Parathyroid adenoma (tissue), 2 donors: Measurements from ENCODE around the gene PRRT3.
A peak's percentile ranks its signal among the peaks of the same experiment; 100 is the strongest.

Experiments
- H2AFZ ChIP-seq: fragments of 300-600 bp; sonication (generic); one replicate; pipeline ENCODE4 v1.7.0; 2017; ENCODE audit warnings: antibody characterized with exemption, mild to moderate bottlenecking
- H3K27ac ChIP-seq: fragments of 300-600 bp; sonication (generic); one replicate; pipeline ENCODE4 v1.7.0; 2017
- H3K27me3 ChIP-seq: fragments of 300-600 bp; sonication (generic); one replicate; pipeline ENCODE4 v1.7.0; 2017; ENCODE audit warnings: low read length; ENCODE audit not compliant: control insufficient read depth, insufficient read depth
- H3K36me3 ChIP-seq: fragments of 300-600 bp; sonication (generic); one replicate; pipeline ENCODE4 v1.7.0; 2017; ENCODE audit warnings: low read length; ENCODE audit not compliant: control insufficient read depth, insufficient read depth
- H3K4me1 ChIP-seq: fragments of 300-600 bp; sonication (generic); one replicate; pipeline ENCODE4 v1.7.0; 2017; ENCODE audit warnings: control low read depth
- H3K4me2 ChIP-seq: fragments of 300-600 bp; sonication (generic); one replicate; pipeline ENCODE4 v1.7.0; 2017; ENCODE audit warnings: low read length
- H3K4me3 ChIP-seq: fragments of 300-600 bp; sonication (generic); one replicate; pipeline ENCODE4 v1.7.0; 2017; ENCODE audit warnings: low read depth, low read length
- H3K79me2 ChIP-seq: fragments of 300-600 bp; sonication (generic); one replicate; pipeline ENCODE4 v1.7.0; 2017; ENCODE audit warnings: control low read depth
- H3K9ac ChIP-seq: fragments of 300-600 bp; sonication (generic); one replicate; pipeline ENCODE4 v1.7.0; 2017; ENCODE audit warnings: mild to moderate bottlenecking
- H3K9me3 ChIP-seq: fragments of 300-600 bp; sonication (generic); one replicate; pipeline ENCODE4 v1.7.0; 2017; ENCODE audit warnings: low read length; ENCODE audit not compliant: control insufficient read depth
- TF ChIP-seq, protein P1 (sequence below): fragments of 300-600 bp; sonication (generic); IDR thresholded peaks from one replicate; pipeline ENCODE4 v1.7.0; 2017; ENCODE audit warnings: antibody characterized with exemption, mild to moderate bottlenecking
- donor health status: primary hyperparathyroidism.

Gene PRRT3

DNA sequence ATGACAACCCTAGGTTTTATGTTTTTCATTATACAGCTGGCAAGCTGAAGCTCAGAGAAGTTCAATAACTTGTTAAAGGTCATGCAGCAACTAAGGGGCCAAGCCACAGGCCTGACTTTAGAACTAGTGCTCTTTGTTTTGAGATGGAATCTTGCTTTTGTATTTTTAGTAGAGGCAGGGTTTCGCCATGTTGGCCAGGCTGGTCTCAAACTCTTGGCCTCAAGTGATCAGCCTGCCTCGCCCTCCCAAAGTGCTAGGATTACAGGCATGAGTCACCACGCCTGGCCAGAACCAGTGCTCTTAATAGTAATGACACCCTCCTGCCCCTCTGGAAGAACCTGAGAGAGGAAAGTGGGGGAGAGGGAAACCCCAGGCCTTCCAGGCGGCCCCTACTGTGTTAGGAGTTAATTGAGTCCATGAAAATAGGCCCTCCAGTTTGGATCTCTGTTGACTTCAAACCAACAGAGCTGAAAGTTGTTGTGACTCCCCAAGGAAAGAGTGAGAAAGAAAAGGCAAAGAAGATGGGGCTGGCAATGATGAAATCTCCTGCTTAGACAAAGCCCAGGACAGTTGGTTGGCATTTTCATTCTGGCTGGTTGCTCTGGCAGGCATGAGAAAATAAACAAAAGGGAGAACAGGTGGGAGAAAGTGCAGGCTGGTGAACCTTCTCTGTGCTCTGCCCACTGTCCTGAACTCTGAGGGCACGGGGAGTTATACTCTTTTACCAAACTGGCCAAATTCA lies 3.6 kb upstream of the PRRT3 start:
- Histone ChIP-seq H2AFZ (peak overlapping the region; percentile 1), H3K27me3 (no peaks in the 10 kb centered on the region), H3K36me3 (no peaks in the 10 kb centered on the region), H3K4me1 (peaks cover 17% of the 10 kb centered on the region), H3K9ac (no peak overlapping the region), H3K4me2 (no peak overlapping the region), H3K4me3 (no peak overlapping the region), H3K79me2 (no peaks in the 10 kb centered on the region), H3K9me3 (no peaks in the 10 kb centered on the region), H3K27ac (no peak overlapping the region)
- TF ChIP-seq, protein P1, sequence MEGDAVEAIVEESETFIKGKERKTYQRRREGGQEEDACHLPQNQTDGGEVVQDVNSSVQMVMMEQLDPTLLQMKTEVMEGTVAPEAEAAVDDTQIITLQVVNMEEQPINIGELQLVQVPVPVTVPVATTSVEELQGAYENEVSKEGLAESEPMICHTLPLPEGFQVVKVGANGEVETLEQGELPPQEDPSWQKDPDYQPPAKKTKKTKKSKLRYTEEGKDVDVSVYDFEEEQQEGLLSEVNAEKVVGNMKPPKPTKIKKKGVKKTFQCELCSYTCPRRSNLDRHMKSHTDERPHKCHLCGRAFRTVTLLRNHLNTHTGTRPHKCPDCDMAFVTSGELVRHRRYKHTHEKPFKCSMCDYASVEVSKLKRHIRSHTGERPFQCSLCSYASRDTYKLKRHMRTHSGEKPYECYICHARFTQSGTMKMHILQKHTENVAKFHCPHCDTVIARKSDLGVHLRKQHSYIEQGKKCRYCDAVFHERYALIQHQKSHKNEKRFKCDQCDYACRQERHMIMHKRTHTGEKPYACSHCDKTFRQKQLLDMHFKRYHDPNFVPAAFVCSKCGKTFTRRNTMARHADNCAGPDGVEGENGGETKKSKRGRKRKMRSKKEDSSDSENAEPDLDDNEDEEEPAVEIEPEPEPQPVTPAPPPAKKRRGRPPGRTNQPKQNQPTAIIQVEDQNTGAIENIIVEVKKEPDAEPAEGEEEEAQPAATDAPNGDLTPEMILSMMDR: no peak

DNA sequence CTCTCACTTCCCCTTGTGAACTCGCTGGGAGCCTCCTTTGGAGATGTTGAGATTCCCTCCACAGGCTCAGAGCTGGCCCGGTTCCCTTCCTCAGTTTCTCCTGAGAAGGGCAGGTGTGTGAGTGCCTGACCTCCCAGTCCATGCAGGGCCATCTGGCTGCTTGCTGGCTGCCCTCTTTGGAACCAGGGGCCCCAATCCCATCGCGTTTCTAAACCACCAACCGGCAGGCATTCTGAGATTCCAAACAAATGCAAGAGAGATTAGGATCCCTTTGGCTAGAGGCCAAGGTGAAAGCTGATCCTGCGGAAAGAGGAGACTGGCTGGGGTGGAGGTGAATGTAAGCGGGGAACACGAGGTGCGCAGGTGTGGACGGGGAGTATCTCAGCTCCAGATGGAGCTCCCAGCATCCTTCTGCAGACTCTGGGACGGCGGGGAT lies 2.9 kb upstream of the PRRT3 start:
- no peaks in the 10 kb centered on the region for H3K36me3 ChIP-seq
- H3K27ac ChIP-seq: peak overlapping the region; percentile 26
- H3K79me2 ChIP-seq: no peaks in the 10 kb centered on the region
- H3K27me3 ChIP-seq: no peaks in the 10 kb centered on the region
- H3K9me3 ChIP-seq: no peaks in the 10 kb centered on the region
- TF ChIP-seq, protein P1: no peak
- no peak overlapping the region for H3K9ac ChIP-seq
- H2AFZ ChIP-seq: peak overlapping the region; percentile 56
- H3K4me1 ChIP-seq: peaks cover 17% of the 10 kb centered on the region
- H3K4me3 ChIP-seq: peak overlapping the region; percentile 35
- peak overlapping the region; percentile 46 for H3K4me2 ChIP-seq

DNA sequence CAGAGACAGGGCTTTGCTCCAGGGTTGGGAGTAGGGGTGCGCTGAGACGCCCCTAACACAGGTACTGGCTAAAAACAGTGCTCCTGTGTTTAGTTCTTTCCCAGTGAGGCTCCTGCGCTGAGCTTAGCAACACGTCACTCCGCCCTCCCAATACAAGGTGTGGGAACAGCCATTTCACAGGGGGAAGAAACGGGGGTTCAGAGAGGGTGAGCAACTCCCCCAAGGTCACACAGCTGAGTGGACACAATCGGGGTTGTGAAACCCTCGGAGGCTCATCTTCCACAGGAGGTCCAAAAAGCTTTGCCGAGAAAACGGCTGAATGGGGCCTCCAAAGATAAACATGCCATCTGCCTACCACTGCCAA lies 628 bp downstream of the PRRT3 start:
- peak overlapping the region; percentile 59 for H3K4me3 ChIP-seq
- H3K27ac ChIP-seq: no peak overlapping the region
- H2AFZ ChIP-seq: peak overlapping the region; percentile 82
- H3K9ac ChIP-seq: no peak overlapping the region
- H3K79me2 ChIP-seq: no peaks in the 10 kb centered on the region
- TF ChIP-seq, protein P1: no peak
- peaks cover 17% of the 10 kb centered on the region for H3K4me1 ChIP-seq
- H3K4me2 ChIP-seq: peak overlapping the region; percentile 64
- H3K27me3 ChIP-seq: no peaks in the 10 kb centered on the region
- H3K36me3 ChIP-seq: no peaks in the 10 kb centered on the region
- H3K9me3 ChIP-seq: no peaks in the 10 kb centered on the region

DNA sequence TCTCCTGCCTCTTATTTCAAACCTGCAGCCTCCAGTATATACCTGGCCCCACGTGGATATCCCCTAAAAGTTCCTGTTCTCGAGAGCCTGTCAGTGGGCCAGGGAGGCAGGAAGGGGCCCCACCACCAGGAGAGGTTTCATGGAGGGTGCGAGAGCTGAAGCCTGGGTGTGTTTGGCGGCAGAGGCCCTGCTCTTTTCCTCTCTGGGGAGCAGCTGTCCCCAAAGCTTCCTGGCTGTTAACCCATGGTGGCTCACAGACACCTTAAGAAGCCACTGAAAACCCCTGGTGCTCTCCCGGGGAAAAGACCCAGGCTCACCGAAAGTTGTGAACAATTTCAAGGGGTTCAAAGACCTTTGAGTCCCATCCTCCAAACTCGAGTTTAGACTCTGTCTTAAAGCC lies 1.1 kb downstream of the PRRT3 start:
- H3K9me3 ChIP-seq: no peaks in the 10 kb centered on the region
- H3K9ac ChIP-seq: no peak overlapping the region
- no peaks in the 10 kb centered on the region for H3K36me3 ChIP-seq
- peak overlapping the region; percentile 64 for H3K4me2 ChIP-seq
- H3K4me1 ChIP-seq: peaks cover 17% of the 10 kb centered on the region
- peak overlapping the region; percentile 82 for H2AFZ ChIP-seq
- no peak overlapping the region for H3K27ac ChIP-seq
- peak overlapping the region; percentile 59 for H3K4me3 ChIP-seq
- H3K79me2 ChIP-seq: no peaks in the 10 kb centered on the region
- no peaks in the 10 kb centered on the region for H3K27me3 ChIP-seq
- TF ChIP-seq, protein P1: no peak

DNA sequence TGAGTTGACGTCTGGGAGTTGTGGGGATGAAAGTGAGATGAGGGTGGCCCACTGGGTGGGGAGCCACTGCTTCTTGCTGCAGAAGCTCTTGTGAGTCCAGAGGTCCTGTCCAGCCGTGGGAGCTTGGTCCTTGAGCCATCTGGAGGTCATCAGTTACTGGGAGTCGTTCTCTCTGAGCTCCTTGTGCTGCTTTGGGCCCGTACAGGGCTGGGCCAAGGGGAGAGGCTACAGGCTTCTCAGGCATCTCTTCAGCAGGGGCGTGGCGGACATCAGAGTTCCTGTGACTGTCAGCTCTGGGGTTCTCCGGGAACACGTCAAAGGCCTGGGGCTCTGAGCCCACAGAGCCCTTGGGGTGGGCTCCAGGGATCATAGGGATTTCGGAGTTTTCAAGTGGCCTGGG lies 2.6 kb downstream of the PRRT3 start:
- TF ChIP-seq, protein P1: no peak
- Histone ChIP-seq H3K9ac (no peak overlapping the region), H2AFZ (no peak overlapping the region), H3K4me2 (no peak overlapping the region), H3K36me3 (no peaks in the 10 kb centered on the region), H3K79me2 (no peaks in the 10 kb centered on the region), H3K27me3 (no peaks in the 10 kb centered on the region), H3K4me1 (peaks cover 9% of the 10 kb centered on the region), H3K4me3 (no peak overlapping the region), H3K9me3 (no peaks in the 10 kb centered on the region), H3K27ac (no peak overlapping the region)
